Common myeloid progenitor, CD34-positive (primary cell): ENCODE data around the gene METTL21A.

Experiments used
- CTCF ChIA-PET: fragments of 350-600 bp; sonication (Branson Sonifier 250); formaldehyde crosslinking; loops from one replicate; lab custom pipeline; 2021; ENCODE audit warnings: antibody characterized with exemption; lab: Charles Lee
- POLR2A ChIA-PET: fragments of 350-600 bp; sonication (Branson Sonifier 250); formaldehyde crosslinking; loops from one replicate; lab custom pipeline; 2021; ENCODE audit warnings: antibody characterized with exemption; lab: Charles Lee
- DNase-seq, 3 donors: peaks; one replicate each; pipeline versions ENCODE4 v3.0.0 to v3.0.0-alpha.2; 2013
- H3K27ac ChIP-seq, 2 experiments: 1 replicate in 1 of 2; 2 replicates in 1 of 2; pipeline ENCODE4 v1.7.0; 2013; ENCODE audit warnings: inconsistent platforms in 2 of 2, low read length in 2 of 2, mild to moderate bottlenecking in 2 of 2, low read depth in 1 of 2, moderate library complexity in 1 of 2; ENCODE audit not compliant: severe bottlenecking in 2 of 2, insufficient read depth in 1 of 2, poor library complexity in 1 of 2
- H3K27me3 ChIP-seq, 5 experiments: replicated peaks in 2 of 5; 1 replicate in 3 of 5; 2 replicates in 2 of 5; pipeline versions ENCODE4 v1.6.1 to v1.7.0; 2013; ENCODE audit warnings: low read length in 4 of 5, mild to moderate bottlenecking in 2 of 5, moderate library complexity in 2 of 5, inconsistent platforms in 1 of 5; ENCODE audit not compliant: insufficient read depth in 5 of 5, control insufficient read depth in 4 of 5
- H3K36me3 ChIP-seq, 4 experiments: 1 replicate in 2 of 4; 2 replicates in 2 of 4; pipeline versions ENCODE4 v1.6.1 to v1.7.0; 2013; ENCODE audit warnings: low read length in 3 of 4, control low read depth in 1 of 4, mild to moderate bottlenecking in 1 of 4; ENCODE audit not compliant: control insufficient read depth in 4 of 4, insufficient read depth in 4 of 4
- H3K4me1 ChIP-seq, 4 experiments: 1 replicate in 3 of 4; 2 replicates in 1 of 4; pipeline versions ENCODE4 v1.6.1 to v1.7.1; 2013; ENCODE audit warnings: low read length in 3 of 4, mild to moderate bottlenecking in 3 of 4, control low read depth in 1 of 4, inconsistent platforms in 1 of 4, moderate library complexity in 1 of 4; ENCODE audit not compliant: control insufficient read depth in 4 of 4, insufficient read depth in 4 of 4; ENCODE audit errors: control extremely low read depth in 1 of 4
- H3K4me3 ChIP-seq, 7 experiments: 1 replicate in 4 of 7; 2 replicates in 3 of 7; pipeline versions ENCODE4 v1.5.1 to v1.7.0; 2013; ENCODE audit warnings: mild to moderate bottlenecking in 7 of 7, low read length in 6 of 7, moderate library complexity in 6 of 7, inconsistent platforms in 2 of 7, low read depth in 2 of 7, control low read depth in 1 of 7; ENCODE audit not compliant: insufficient read depth in 4 of 7, control insufficient read depth in 1 of 7; ENCODE audit errors: extremely low read depth in 1 of 7
- H3K9me3 ChIP-seq, 5 experiments: 1 replicate in 4 of 5; 2 replicates in 1 of 5; pipeline versions ENCODE4 v1.6.1 to v1.7.1; 2013; ENCODE audit warnings: low read length in 4 of 5, mild to moderate bottlenecking in 2 of 5, inconsistent platforms in 1 of 5, low read depth in 1 of 5, moderate library complexity in 1 of 5; ENCODE audit not compliant: control insufficient read depth in 4 of 5, insufficient read depth in 2 of 5; ENCODE audit errors: control extremely low read depth in 1 of 5
- WGBS: methylation state at CpG from one replicate; pipeline ENCODE4 v1.1.5; 2013; ENCODE audit not compliant: insufficient coverage; 5-methylcytosine and 5-hydroxymethylcytosine counted together

METTL21A gene

DNA sequence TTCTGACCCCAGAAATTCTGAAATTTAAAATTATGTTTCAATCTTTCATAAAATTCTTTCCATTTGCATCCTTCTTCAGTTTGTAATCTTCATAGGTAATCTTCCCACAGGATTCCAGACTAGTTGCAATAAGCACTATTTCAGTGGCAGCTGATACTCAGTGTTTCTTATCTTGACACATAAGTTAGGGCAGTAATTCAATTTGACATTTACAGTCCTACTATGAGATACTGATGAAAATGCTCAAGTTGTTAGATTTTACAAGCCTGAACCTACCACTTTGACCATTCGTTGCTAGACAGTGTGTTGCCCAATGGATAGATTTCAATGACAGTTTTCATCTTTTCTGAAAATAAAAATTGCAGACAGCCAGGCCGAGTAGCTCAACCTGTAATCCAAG is 10.4 kb downstream of the METTL21A start:
- no peaks in the 10 kb centered on the region for H3K27me3 ChIP-seq
- H3K9me3 ChIP-seq = no peaks in the 10 kb centered on the region
- POLR2A ChIA-PET = no interaction called here
- H3K36me3 ChIP-seq = peaks cover 10 to 55% (median 21%) of the 10 kb centered on the region in 4 experiments
- DNase-seq = no peak
- CTCF ChIA-PET = interaction anchor here (0.8 to 4.3 kb wide), 2 partner anchors 11 to 63 kb away, joined by 3 to 13 read pairs; partner anchors contain the start of gene METTL21A
- no peak overlapping the region for H3K4me3 ChIP-seq
- 100% methylated on average over 1 of the region's 2 CpGs for WGBS
- no peak overlapping the region for H3K27ac ChIP-seq
- peaks cover 9 to 15% (median 12%) of the 10 kb centered on the region in 4 experiments for H3K4me1 ChIP-seq

DNA sequence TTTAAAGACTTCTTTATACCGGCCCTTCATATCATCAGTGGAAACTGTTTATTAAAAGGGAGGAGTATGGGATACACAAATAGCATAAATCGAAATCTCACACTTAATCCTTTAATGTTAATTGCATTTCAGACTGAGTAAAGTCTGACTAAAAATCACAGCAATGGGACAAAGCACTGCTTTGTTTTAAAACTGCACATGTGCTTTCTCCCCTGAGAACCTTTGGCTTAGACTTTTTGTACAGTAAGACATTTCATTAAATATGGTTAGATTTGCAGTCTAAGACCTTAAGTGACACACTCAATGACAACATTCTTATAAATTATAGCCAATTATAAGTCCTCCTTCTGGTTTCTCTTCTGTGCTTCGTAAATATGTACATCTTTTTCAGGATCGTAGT is 12.5 kb downstream of the METTL21A start:
- POLR2A ChIA-PET = interaction anchor here (0.6 kb wide), 1 partner anchor 14 kb away, joined by 3 read pairs; no protein-coding TSS in a partner anchor
- no peaks in the 10 kb centered on the region for H3K9me3 ChIP-seq
- no peak for DNase-seq
- no peak overlapping the region for H3K4me3 ChIP-seq
- CTCF ChIA-PET = interaction anchor here (0.6 to 1.3 kb wide), 3 partner anchors 8 to 13 kb away, joined by 3 read pairs; no protein-coding TSS in a partner anchor
- no peaks in the 10 kb centered on the region for H3K4me1 ChIP-seq
- H3K27me3 ChIP-seq = no peaks in the 10 kb centered on the region
- H3K27ac ChIP-seq = no peak overlapping the region
- 100% methylated on average over 1 of the region's 4 CpGs for WGBS
- peaks cover 10 to 59% (median 19%) of the 10 kb centered on the region in 4 experiments for H3K36me3 ChIP-seq

DNA sequence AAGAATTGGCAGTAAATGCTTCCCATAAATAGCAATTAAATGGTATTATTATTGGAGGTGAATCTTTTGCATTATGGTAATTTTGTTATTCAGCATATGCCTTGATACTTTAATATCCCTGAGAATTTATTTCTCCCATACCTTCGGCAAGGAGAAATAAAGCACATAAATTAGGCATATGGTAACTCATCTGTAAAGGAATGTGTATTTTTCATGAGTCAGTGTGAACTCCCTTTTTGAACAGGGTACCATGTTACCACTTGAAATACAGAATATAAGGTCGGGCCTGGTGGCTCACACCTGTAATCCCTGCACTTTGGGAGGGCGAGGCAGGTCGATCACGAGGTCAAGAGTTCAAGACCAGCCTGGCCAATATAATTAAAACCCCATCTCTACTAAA is 18.4 kb downstream of the METTL21A start:
- DNase-seq = no peak
- Histone ChIP-seq H3K4me3 (no peak overlapping the region), H3K27me3 (no peaks in the 10 kb centered on the region), H3K27ac (no peak overlapping the region), H3K36me3 (peaks cover 2 to 23% (median 11%) of the 10 kb centered on the region in 4 experiments), H3K4me1 (peaks cover 0 to 4% (median 0%) of the 10 kb centered on the region in 4 experiments), H3K9me3 (no peaks in the 10 kb centered on the region)
- ChIA-PET POLR2A (no interaction called here), CTCF (interaction anchor here (0.7 to 2.3 kb wide), 3 partner anchors 10 to 18 kb away, joined by 3 to 7 read pairs (median 3); partner anchors contain the start of gene METTL21A)
- WGBS = 80% methylated on average over 1 of the region's 5 CpGs

DNA sequence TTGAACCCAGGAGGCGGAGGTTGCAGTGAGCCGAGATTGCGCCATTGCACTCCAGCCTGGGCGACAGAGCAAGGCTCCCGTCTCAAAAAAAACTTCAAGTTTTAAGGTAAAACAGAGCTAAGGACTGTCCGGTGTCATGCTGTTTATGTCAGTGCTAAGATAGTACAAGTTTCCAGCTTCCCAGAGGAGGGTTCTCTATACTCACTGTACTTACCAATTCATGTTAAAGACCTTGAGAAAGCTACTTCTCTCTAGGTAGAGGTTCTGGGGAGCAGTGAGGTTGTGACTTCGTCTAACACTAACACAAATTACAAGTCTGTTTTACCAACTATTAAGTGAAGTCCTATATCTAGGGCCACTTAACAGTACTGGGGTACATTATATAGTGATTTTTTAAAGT is 18.8 kb downstream of the METTL21A start:
- Histone ChIP-seq H3K4me3 (no peak overlapping the region), H3K4me1 (peaks cover 0 to 4% (median 0%) of the 10 kb centered on the region in 4 experiments), H3K27me3 (no peaks in the 10 kb centered on the region), H3K9me3 (no peaks in the 10 kb centered on the region), H3K36me3 (peaks cover 2 to 23% (median 11%) of the 10 kb centered on the region in 4 experiments), H3K27ac (no peak overlapping the region)
- DNase-seq = no peak
- WGBS = 100% methylated on average over 4 of the region's 7 CpGs
- POLR2A ChIA-PET = no interaction called here
- CTCF ChIA-PET = interaction anchor here (0.7 to 1.4 kb wide), 2 partner anchors 10 to 14 kb away, joined by 3 read pairs; no protein-coding TSS in a partner anchor

DNA sequence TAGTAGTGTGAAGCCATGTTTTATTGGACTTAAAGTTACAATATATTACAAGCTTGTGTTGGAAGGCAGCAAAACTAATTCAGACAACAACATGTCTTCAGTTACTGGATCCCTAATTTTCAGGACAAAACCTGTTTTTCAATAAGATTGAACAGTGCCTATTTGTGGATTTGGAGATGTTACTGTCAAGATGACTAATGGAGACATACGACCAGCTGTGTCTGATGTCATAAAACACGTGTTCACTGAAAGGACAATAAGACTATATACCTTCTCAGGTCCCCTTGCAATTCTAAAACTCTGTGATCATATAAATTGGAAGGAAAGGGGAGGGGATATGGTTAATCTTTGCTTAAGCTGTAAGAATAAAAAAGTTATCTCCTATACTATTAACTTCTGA is 21.7 kb downstream of the METTL21A start:
- H3K36me3 ChIP-seq = peaks cover 7 to 18% (median 11%) of the 10 kb centered on the region in 4 experiments
- no peak for DNase-seq
- ChIA-PET CTCF (interaction anchor here (1.1 to 1.2 kb wide), 2 partner anchors 23 to 99 kb away, joined by 3 to 4 read pairs; no protein-coding TSS in a partner anchor), POLR2A (no interaction called here)
- H3K4me3 ChIP-seq = no peak overlapping the region
- no CpG with 5 or more reads among the region's 2 CpGs for WGBS
- H3K4me1 ChIP-seq = peaks cover 0 to 4% (median 0%) of the 10 kb centered on the region in 4 experiments
- no peaks in the 10 kb centered on the region for H3K27me3 ChIP-seq
- H3K9me3 ChIP-seq = no peaks in the 10 kb centered on the region
- no peak overlapping the region for H3K27ac ChIP-seq

DNA sequence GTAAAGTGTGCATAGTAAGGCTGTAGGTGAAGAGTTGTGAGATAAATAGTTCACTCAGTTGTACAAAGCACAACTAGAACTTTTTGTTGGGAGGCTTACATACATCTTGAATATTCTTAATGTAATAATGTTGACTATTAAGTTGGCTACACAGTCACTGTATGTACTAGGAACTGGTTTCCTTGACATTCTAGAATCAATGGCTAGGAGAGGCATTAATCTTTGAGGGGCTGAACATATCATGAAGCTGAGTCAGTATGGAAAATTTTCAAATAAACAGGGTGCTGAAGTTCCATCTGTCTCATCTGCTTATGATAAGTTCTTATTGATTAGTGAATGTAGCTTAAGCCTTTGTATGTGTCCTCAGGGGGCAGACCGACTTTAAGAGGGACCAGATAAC is 23.4 kb downstream of the METTL21A start:
- 100% methylated on average over 1 of the region's 1 CpG for WGBS
- POLR2A ChIA-PET = no interaction called here

DNA sequence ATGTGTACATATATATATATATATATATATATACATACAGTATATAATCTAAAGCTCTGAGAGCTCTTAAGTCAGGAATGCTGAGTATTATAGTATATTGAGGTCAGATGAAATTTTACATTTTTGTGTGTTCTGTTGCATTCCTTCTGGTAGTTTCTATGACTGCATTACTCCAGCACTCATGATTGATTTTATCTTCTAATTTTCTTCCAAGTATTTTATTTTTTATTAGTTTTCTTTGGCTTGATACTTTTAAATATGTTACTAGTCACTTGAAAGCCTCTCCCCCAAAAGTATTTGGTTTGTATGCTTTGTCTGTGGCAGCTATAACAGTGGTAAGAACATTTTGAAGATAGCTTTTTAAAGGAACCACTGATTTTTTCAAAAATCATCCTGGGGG is 25.0 kb downstream of the METTL21A start:
- Histone ChIP-seq H3K27me3 (no peaks in the 10 kb centered on the region), H3K27ac (no peak overlapping the region), H3K9me3 (no peaks in the 10 kb centered on the region), H3K4me1 (peaks cover 0 to 4% (median 0%) of the 10 kb centered on the region in 4 experiments), H3K36me3 (peaks cover 9 to 26% (median 13%) of the 10 kb centered on the region in 4 experiments), H3K4me3 (no peak overlapping the region)
- ChIA-PET CTCF (interaction anchor here (0.7 to 1.6 kb wide), 2 partner anchors 13 to 132 kb away, joined by 3 read pairs; no protein-coding TSS in a partner anchor), POLR2A (no interaction called here)
- DNase-seq = no peak

More for the DNA sequence above, 23.4 kb downstream of the METTL21A start:
- H3K36me3 ChIP-seq = peaks cover 11 to 16% (median 13%) of the 10 kb centered on the region in 4 experiments
- CTCF ChIA-PET = interaction anchor here (1.0 to 1.2 kb wide), 2 partner anchors 20 to 133 kb away, joined by 3 to 4 read pairs; no protein-coding TSS in a partner anchor
- no peaks in the 10 kb centered on the region for H3K27me3 ChIP-seq
- DNase-seq = no peak
- H3K27ac ChIP-seq = no peak overlapping the region
- no peaks in the 10 kb centered on the region for H3K9me3 ChIP-seq
- H3K4me1 ChIP-seq = peaks cover 0 to 4% (median 0%) of the 10 kb centered on the region in 4 experiments
- H3K4me3 ChIP-seq = no peak overlapping the region
